BJ (cell line): Measurements from ENCODE around the gene HOXD13. TPM values are rescaled to one million over a fixed set of nuclear protein-coding genes. Genes with fewer than 3 reads are reported as not detected.

Source experiments
- CTCF ChIA-PET: fragments of 350-600 bp; formaldehyde crosslinking; extraction: SDS; loops from one replicate; lab custom pipeline; 2021; ENCODE audit warnings: antibody characterized with exemption, inconsistent platforms; lab: Yijun Ruan, JAX
- POLR2A ChIA-PET: fragments of 300-600 bp; sonication (Branson Sonifier 250); formaldehyde crosslinking; extraction: SDS; loops from one replicate; lab custom pipeline; 2021; ENCODE audit warnings: antibody characterized with exemption; lab: Charles Lee
- DNase-seq: peaks from one replicate; pipeline ENCODE4 v3.0.0-alpha.2; 2011; ENCODE audit warnings: low read depth
- H3K27me3 ChIP-seq: 2 replicates; pipeline ENCODE4 v1.6.0; 2011; ENCODE audit warnings: low read length; ENCODE audit not compliant: control insufficient read depth, insufficient read depth
- H3K36me3 ChIP-seq: 2 replicates; pipeline ENCODE4 v1.5.1; 2011; ENCODE audit warnings: low read length; ENCODE audit not compliant: control insufficient read depth, insufficient read depth
- H3K4me3 ChIP-seq: 2 replicates; pipeline ENCODE4 v1.5.1; 2011; ENCODE audit warnings: low read depth, mild to moderate bottlenecking, control low read depth, low read length
- polyA plus RNA-seq: library from polyadenylated mRNA; depleted of rRNA; stranded (reverse); fragments of >200 nt; gene quantifications from 2 replicates; pipeline ENCODE4 v1.2.3, GENCODE V29; 2011
- TF ChIP-seq, protein P1 (sequence below): IDR thresholded peaks from 2 replicates; pipeline ENCODE4 v1.5.1; 2011; ENCODE audit warnings: low read depth, mild to moderate bottlenecking, control low read depth, inconsistent platforms, low read length, moderate library complexity; ENCODE audit not compliant: insufficient read depth

Gene HOXD13
- polyA plus RNA-seq, 1 experiment, result 0.43 TPM

DNA sequence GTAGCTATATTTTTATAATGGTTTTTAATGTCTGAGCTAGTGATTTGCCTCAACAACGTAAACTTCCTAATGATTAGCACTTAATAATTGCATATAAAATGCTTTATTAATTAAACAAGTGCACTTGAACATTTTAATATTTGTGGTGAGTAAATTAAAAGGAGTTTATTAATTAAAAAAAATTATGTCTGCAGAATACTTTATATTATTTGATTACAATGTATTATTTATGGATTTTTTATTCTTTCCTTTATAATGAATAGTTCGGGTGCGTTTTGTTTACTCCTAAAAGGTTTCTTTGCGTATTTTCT, 39.3 kb downstream of the HOXD13 start:
- CTCF ChIA-PET, result interaction anchor here (0.7 to 9.3 kb wide), 7 partner anchors 9 to 1016 kb away, joined by 3 to 149 read pairs (median 6); no protein-coding TSS in a partner anchor
- no peak overlapping the region for H3K4me3 ChIP-seq
- peaks cover 46% of the 10 kb centered on the region for H3K27me3 ChIP-seq
- POLR2A ChIA-PET, result no interaction called here
- TF ChIP-seq, protein P1, sequence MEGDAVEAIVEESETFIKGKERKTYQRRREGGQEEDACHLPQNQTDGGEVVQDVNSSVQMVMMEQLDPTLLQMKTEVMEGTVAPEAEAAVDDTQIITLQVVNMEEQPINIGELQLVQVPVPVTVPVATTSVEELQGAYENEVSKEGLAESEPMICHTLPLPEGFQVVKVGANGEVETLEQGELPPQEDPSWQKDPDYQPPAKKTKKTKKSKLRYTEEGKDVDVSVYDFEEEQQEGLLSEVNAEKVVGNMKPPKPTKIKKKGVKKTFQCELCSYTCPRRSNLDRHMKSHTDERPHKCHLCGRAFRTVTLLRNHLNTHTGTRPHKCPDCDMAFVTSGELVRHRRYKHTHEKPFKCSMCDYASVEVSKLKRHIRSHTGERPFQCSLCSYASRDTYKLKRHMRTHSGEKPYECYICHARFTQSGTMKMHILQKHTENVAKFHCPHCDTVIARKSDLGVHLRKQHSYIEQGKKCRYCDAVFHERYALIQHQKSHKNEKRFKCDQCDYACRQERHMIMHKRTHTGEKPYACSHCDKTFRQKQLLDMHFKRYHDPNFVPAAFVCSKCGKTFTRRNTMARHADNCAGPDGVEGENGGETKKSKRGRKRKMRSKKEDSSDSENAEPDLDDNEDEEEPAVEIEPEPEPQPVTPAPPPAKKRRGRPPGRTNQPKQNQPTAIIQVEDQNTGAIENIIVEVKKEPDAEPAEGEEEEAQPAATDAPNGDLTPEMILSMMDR, result no peak
- no peaks in the 10 kb centered on the region for H3K36me3 ChIP-seq
- no peak for DNase-seq

DNA sequence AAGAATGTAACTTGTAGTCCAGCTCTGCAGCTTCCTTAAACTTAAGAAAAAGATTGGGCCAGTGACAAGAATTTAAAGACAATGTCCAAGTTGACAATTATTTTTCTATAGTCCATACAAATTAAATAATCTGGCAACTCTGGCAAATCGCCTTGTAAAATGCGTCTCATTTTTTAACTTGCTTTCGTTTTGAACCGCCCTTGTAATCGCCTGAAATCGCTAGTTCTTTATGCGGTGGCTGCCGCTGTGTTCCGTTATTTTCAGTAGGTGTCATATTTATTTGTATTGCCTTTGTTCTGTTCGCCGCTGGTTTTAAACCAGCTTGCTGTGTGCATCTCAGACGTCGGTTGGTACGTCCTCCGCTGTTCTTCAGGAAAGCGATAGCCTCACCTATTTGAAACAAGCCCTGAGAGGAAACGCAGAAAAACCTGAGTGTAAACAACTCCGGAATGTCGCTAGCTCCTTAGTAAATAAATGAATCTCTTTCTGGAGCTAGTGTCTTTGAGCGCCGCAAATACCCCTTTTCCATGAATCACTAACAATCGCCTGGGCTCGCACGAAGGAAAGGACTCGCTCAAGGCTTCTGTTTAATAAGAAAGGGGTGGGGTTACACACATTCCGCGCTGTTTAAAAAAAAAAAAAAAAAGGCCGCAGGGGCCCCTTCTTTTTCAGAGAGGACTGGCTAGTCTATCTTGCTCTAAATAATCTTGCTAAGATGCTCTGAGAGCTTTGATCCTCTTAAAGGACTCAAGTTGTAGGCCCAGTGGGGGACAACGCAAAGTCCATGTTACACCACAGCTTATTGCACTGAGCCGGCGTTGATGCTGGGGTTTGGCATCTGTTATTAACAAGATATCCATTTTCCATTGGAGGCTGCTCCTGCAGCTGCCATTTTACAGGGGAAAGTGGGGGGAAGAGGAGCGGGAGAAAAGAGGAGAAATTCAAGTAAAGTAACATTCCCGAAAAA, 40.0 kb downstream of the HOXD13 start:
- ChIA-PET CTCF (interaction anchor here (0.7 to 9.3 kb wide), 12 partner anchors 8 to 1016 kb away, joined by 3 to 149 read pairs (median 4); no protein-coding TSS in a partner anchor), POLR2A (no interaction called here)
- DNase-seq, result no peak
- H3K27me3 ChIP-seq, result peaks cover 50% of the 10 kb centered on the region
- TF ChIP-seq, protein P1, result no peak
- H3K4me3 ChIP-seq, result no peak overlapping the region
- no peaks in the 10 kb centered on the region for H3K36me3 ChIP-seq

DNA sequence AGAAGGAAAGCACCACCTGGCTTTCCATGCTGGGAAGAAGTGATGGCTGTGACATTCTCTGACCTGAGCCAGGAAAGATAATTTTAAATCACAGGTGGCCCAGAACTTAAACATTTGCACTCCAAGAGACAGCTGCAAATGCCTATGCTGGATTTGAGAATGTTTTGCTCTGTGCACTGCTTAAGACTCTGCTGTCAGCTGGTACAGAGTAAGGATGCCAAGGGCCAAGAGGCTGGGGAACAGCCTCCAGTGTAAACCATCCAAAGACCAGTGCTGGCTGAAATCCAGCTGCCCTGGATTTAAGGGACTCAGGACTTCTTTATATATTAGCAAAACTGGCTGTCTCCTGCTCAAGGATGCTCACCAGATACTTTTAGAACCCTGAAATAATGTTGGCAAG, 40.9 kb downstream of the HOXD13 start:
- no peak overlapping the region for H3K4me3 ChIP-seq
- TF ChIP-seq, protein P1, result no peak
- POLR2A ChIA-PET, result no interaction called here
- CTCF ChIA-PET, result interaction anchor here (0.8 to 9.3 kb wide), 8 partner anchors 420 to 681 kb away, joined by 3 to 149 read pairs (median 4); no protein-coding TSS in a partner anchor
- peaks cover 50% of the 10 kb centered on the region for H3K27me3 ChIP-seq
- no peaks in the 10 kb centered on the region for H3K36me3 ChIP-seq
- no peak for DNase-seq

DNA sequence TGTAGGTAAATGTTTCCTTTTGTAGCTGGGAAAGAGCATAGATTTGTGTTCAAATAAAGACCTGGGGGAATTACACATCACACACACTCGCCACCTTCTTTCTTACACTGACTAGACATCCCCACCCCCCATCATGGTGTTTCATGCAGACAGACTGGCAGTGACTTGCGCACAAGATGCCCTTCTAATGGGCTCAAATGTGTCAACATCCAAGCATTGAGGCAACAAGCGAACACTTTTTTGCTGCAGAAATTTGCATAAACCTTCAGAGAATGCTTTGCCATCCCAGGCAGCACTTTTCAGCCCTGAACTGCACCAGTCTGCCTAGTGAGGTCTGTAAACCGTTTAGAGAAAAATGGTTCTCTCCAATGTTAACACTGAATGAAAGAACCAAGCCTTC, 41.5 kb downstream of the HOXD13 start:
- ChIA-PET CTCF (interaction anchor here (1.4 to 9.3 kb wide), 4 partner anchors 419 to 680 kb away, joined by 4 to 149 read pairs (median 28); no protein-coding TSS in a partner anchor), POLR2A (no interaction called here)
- no peak for DNase-seq
- Histone ChIP-seq H3K36me3 (no peaks in the 10 kb centered on the region), H3K4me3 (no peak overlapping the region), H3K27me3 (peaks cover 49% of the 10 kb centered on the region)
- TF ChIP-seq, protein P1, result no peak

DNA sequence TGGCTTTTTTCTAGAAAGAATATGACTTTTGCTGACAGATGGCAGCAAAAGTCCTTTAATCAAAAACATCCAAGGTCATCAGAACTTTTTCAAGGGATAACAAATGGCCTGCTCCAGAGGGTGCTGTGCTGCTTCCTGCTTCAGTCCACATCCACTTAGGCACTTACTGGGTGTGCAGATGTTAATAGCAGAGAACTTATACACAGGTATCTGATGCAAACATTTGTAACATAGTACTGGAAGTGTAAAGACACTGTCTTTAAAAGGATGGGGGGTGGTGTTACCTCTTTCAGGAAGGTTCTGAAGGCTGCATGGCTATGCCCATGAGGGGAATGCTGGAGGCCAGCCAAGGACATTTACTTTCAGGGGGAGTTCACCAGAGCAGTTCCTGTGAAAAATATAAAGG, 42.5 kb downstream of the HOXD13 start:
- peaks cover 51% of the 10 kb centered on the region for H3K27me3 ChIP-seq
- POLR2A ChIA-PET, result no interaction called here
- TF ChIP-seq, protein P1, result no peak
- H3K36me3 ChIP-seq, result no peaks in the 10 kb centered on the region
- CTCF ChIA-PET, result interaction anchor here (5.2 kb wide), 1 partner anchor 418 kb away, joined by 24 read pairs; no protein-coding TSS in a partner anchor
- no peak overlapping the region for H3K4me3 ChIP-seq
- DNase-seq, result no peak
